GM21367 (cell line): Measurements from ENCODE around the gene SLC11A1.

Experiments
- ATAC-seq: cut with Tn5 transposase; IDR thresholded peaks from one replicate; pipeline ENCODE4 v1.9.1; 2021; ENCODE audit not compliant: unreplicated experiment

Gene SLC11A1

GRCh38 chr2:218403810-218404209 is 21.7 kb downstream of the SLC11A1 start:
- ATAC-seq: no peak

GRCh38 chr2:218404351-218405085 is 22.4 kb downstream of the SLC11A1 start:
- ATAC-seq: no peak

GRCh38 chr2:218405086-218405745 is 23.1 kb downstream of the SLC11A1 start:
- ATAC-seq: no peak

GRCh38 chr2:218405746-218406208 is 23.7 kb downstream of the SLC11A1 start:
- ATAC-seq: peak; percentile 11

GRCh38 chr2:218406209-218406948 is 24.3 kb downstream of the SLC11A1 start:
- peak; percentile 67 for ATAC-seq

GRCh38 chr2:218406949-218407618 is 25.0 kb downstream of the SLC11A1 start:
- ATAC-seq: no peak

GRCh38 chr2:218407717-218408116 is 25.6 kb downstream of the SLC11A1 start:
- ATAC-seq: no peak

GRCh38 chr2:218418321-218418716 is 36.2 kb downstream of the SLC11A1 start:
- ATAC-seq: no peak

- no peak for ATAC-seq
These were observed 36.8 kb downstream of the SLC11A1 start, which contains the start of gene VIL1 for GRCh38 chr2:218418717-218419458. VIL1 (plus strand) TSS chr2:218419123; CDS start chr2:218423779, 4,656 bp downstream.

GRCh38 chr2:218419630-218420216 is 37.6 kb downstream of the SLC11A1 start:
- ATAC-seq: no peak

GRCh38 chr2:218421027-218421426 is 39.0 kb downstream of the SLC11A1 start:
- no peak for ATAC-seq

- no peak for ATAC-seq
These were observed 40.5 kb downstream of the SLC11A1 start for GRCh38 chr2:218422403-218423086.

GRCh38 chr2:218423584-218423983 is 41.5 kb downstream of the SLC11A1 start:
- no peak for ATAC-seq

GRCh38 chr2:218425531-218425930 is 43.5 kb downstream of the SLC11A1 start:
- no peak for ATAC-seq

GRCh38 chr2:218427741-218428140 is 45.7 kb downstream of the SLC11A1 start:
- ATAC-seq: no peak

- no peak for ATAC-seq
These were observed 46.9 kb downstream of the SLC11A1 start for GRCh38 chr2:218428846-218429558.

GRCh38 chr2:218429911-218430692 is 48.0 kb downstream of the SLC11A1 start:
- ATAC-seq: no peak

GRCh38 chr2:218430721-218431120 is 48.6 kb downstream of the SLC11A1 start:
- no peak for ATAC-seq
